ENCODE results near the gene NPR1.

DNA sequence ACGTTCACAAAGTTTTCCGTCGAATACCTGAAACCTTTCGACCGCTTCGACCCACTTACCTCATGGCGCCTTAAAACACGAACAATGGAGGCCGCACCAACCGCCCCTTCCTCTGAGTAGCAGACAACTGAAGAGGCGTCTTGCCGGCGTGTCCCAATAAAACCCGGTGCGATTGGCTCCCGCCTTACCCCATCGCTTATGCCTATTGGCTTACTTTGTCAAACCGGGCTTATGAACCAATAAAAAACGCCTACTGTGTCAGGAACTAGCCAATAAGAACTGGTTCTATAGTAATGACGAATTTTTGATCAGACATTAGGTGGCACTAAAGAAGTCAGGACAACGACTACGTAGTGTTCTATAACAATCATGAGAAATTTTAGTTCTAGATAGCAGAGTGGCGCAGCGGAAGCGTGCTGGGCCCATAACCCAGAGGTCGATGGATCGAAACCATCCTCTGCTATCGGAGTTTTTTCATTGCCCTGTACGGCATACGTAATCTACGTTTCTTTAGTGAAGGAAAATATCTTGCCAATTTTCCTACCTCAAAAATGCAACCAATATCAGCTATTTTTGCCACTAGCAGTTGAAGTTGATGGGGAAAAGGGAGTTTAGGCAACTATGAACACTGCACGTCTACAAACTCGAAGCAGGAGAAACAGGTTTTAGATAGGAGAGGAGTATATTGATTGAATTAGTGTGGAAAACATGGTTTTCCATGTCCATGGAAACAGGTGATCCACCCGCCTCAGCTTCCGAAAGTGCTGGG lies 7.4 kb upstream of the NPR1 start, which contains the start of gene ILF2:
- TF ChIP-seq, protein P1, sequence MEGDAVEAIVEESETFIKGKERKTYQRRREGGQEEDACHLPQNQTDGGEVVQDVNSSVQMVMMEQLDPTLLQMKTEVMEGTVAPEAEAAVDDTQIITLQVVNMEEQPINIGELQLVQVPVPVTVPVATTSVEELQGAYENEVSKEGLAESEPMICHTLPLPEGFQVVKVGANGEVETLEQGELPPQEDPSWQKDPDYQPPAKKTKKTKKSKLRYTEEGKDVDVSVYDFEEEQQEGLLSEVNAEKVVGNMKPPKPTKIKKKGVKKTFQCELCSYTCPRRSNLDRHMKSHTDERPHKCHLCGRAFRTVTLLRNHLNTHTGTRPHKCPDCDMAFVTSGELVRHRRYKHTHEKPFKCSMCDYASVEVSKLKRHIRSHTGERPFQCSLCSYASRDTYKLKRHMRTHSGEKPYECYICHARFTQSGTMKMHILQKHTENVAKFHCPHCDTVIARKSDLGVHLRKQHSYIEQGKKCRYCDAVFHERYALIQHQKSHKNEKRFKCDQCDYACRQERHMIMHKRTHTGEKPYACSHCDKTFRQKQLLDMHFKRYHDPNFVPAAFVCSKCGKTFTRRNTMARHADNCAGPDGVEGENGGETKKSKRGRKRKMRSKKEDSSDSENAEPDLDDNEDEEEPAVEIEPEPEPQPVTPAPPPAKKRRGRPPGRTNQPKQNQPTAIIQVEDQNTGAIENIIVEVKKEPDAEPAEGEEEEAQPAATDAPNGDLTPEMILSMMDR (IDR thresholded peaks at IDR 0.05), result peak; percentile 43
- TF ChIP-seq EZH2 (IDR thresholded peaks at IDR 0.05), result no peak
- no peak for TF ChIP-seq EZH2phosphoT487 (IDR thresholded peaks at IDR 0.05)
